ENCODE data around the gene PLPP1. TPM values are rescaled to one million over a fixed set of nuclear protein-coding genes. Genes with fewer than 3 reads are reported as not detected.

Gene PLPP1
- total RNA-seq, 1 donor from 2014 or later = 49.6 TPM

Other genes with a start within 250 kb of the PLPP1 start
- gene DHX29, start 227.3 kb downstream of the PLPP1 start, total RNA-seq = 17.6 and 20.0 TPM in 2 replicates
- 110 and 123 TPM in 2 replicates for gene MTREX, start 227.0 kb downstream of the PLPP1 start, total RNA-seq
- 19.3 and 22.2 TPM in 2 replicates for gene SLC38A9, start 177.4 kb upstream of the PLPP1 start, total RNA-seq
- gene DDX4, start 203.1 kb upstream of the PLPP1 start, total RNA-seq = 0.09 TPM in 1 of 2 replicates, not detected in the other

Measured in activated T-helper 2 cell treated with anti-CD3 and anti-CD28 coated beads, Interferon-gamma antibody, Interleukin-2, Interleukin-4, amounts not matched to agents 10 μg/mL and 5 μg/mL and 100 μg/mL, durations not matched to agents 14 hours and 24 hours and 36 hours (primary cell).